CD4-positive, alpha-beta T cell treated with Interleukin-1 beta for 1 hour (primary cell): ENCODE measurements around the gene C12orf75.
"Not testable (repeated sequence)": the region's sequence is repeated elsewhere in the genome, so short reads cannot be mapped to it uniquely, and the experiment has no call there.

Experiments
- DNase-seq, 2 donors: peaks; one replicate each; pipeline ENCODE4 v3.0.0-alpha.2; 2020 to 2022

The C12orf75 gene

GRCh38 chr12:105382771-105383622 is 52.5 kb downstream of the C12orf75 start:
- peak in 1 of 2 donors; percentile 65 for DNase-seq

GRCh38 chr12:105384220-105384619 is 53.7 kb downstream of the C12orf75 start:
- no peak for DNase-seq

GRCh38 chr12:105384916-105385535 is 54.5 kb downstream of the C12orf75 start:
- DNase-seq: no peak

GRCh38 chr12:105386431-105386830 is 55.9 kb downstream of the C12orf75 start:
- DNase-seq: no peak

- no peak for DNase-seq
These were observed 60.7 kb downstream of the C12orf75 start for GRCh38 chr12:105391231-105391630.

- no peak for DNase-seq
These were observed 63.1 kb downstream of the C12orf75 start for GRCh38 chr12:105393587-105393986.

- DNase-seq: no peak
These were observed 65.5 kb downstream of the C12orf75 start for GRCh38 chr12:105396024-105396423.

GRCh38 chr12:105396983-105397382 is 66.5 kb downstream of the C12orf75 start:
- DNase-seq: no peak

- DNase-seq: no peak
These were observed 68.4 kb downstream of the C12orf75 start for GRCh38 chr12:105398930-105399329.

- no peak for DNase-seq
These were observed 69.1 kb downstream of the C12orf75 start for GRCh38 chr12:105399428-105400081.

- DNase-seq: no peak
These were observed 69.7 kb downstream of the C12orf75 start for GRCh38 chr12:105400227-105400626.

GRCh38 chr12:105401198-105401597 is 70.7 kb downstream of the C12orf75 start:
- no peak for DNase-seq

GRCh38 chr12:105402366-105402765 is 71.9 kb downstream of the C12orf75 start:
- no peak for DNase-seq

- DNase-seq: no peak
These were observed 72.6 kb downstream of the C12orf75 start for GRCh38 chr12:105403095-105403494.

- not testable (repeated sequence) for DNase-seq
These were observed 73.6 kb downstream of the C12orf75 start for GRCh38 chr12:105404134-105404533.

GRCh38 chr12:105406497-105406896 is 76.0 kb downstream of the C12orf75 start:
- DNase-seq: no peak

- no peak for DNase-seq
These were observed 78.8 kb downstream of the C12orf75 start for GRCh38 chr12:105409279-105409678.

- DNase-seq: no peak
These were observed 79.4 kb downstream of the C12orf75 start for GRCh38 chr12:105409801-105410471.

GRCh38 chr12:105413911-105414487 is 83.5 kb downstream of the C12orf75 start:
- DNase-seq: no peak

GRCh38 chr12:105417732-105418131 is 87.2 kb downstream of the C12orf75 start:
- DNase-seq: no peak

GRCh38 chr12:105418229-105418628 is 87.7 kb downstream of the C12orf75 start:
- no peak for DNase-seq

GRCh38 chr12:105418821-105419291 is 88.4 kb downstream of the C12orf75 start:
- no peak for DNase-seq

GRCh38 chr12:105419606-105420005 is 89.1 kb downstream of the C12orf75 start:
- DNase-seq: no peak
